ENCODE data around the gene RNASE9.
"Not testable (repeated sequence)": the region's sequence is repeated elsewhere in the genome, so short reads cannot be mapped to it uniquely, and the experiment has no call there.

RNASE9 gene

GRCh38 chr14:20530771-20531571 is 29.9 kb downstream of the RNASE9 start:
- H3K36me3 ChIP-seq (ENCODE audit: insufficient read depth, low read length), result no peaks in the 10 kb centered on the region
- H3K4me1 ChIP-seq (ENCODE audit: insufficient read depth, low read length), result no peaks in the 10 kb centered on the region
- no peaks in the 10 kb centered on the region for H3K9me3 ChIP-seq (ENCODE audit: low read length)
- H3K27me3 ChIP-seq (ENCODE audit: insufficient read depth, low read length), result peaks cover 5% of the 10 kb centered on the region
- no peak overlapping the region for H3K4me3 ChIP-seq (ENCODE audit: low read length)
- H2AFZ ChIP-seq (ENCODE audit: low read depth, low read length), result no peak overlapping the region

DNA sequence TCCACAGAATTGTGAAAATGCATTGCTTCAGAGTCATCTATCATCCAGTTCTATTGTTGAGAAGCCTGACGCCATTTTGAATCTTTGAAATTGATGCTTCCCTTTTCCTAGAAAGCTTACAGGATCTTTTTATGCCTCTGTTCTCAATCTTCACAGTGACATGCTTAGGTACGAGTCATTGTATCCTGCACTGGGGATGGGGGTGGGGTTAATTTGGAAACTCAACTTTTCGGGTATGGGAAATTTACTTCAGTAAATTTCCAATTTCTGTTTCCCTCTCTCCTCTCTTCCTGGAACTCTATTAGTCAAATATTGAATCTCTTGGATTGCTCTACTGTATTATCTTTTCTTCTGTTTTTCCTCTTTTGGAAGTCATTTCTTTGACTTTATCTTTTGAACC is 31.0 kb downstream of the RNASE9 start:
- Histone ChIP-seq H3K4me1 (ENCODE audit: insufficient read depth, low read length) (no peaks in the 10 kb centered on the region), H2AFZ (ENCODE audit: low read depth, low read length) (no peak overlapping the region), H3K36me3 (ENCODE audit: insufficient read depth, low read length) (no peaks in the 10 kb centered on the region), H3K4me3 (ENCODE audit: low read length) (no peak overlapping the region), H3K9me3 (ENCODE audit: low read length) (no peaks in the 10 kb centered on the region), H3K27me3 (ENCODE audit: insufficient read depth, low read length) (peaks cover 5% of the 10 kb centered on the region)

DNA sequence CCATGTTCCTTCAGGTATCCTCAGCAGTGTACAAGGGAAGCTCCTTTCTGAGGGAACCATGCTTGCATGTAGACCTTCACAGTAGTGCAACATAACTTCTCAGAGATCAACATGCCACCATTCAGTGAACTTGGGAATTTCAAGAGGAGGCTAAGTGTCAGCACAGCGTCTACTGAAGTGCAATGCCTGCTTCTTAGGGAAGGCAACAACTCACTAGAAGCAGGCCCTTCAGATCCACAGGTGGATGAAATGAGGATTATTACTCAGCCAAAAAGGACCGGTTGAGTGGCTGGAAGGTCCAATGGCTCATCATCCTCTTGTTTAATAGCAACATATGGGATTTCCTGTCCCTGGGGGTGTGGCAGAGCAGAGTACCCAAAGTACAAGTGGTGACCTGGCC is 36.8 kb downstream of the RNASE9 start:
- Histone ChIP-seq H3K27me3 (ENCODE audit: insufficient read depth, low read length) (peaks cover 2% of the 10 kb centered on the region), H3K9me3 (ENCODE audit: low read length) (no peaks in the 10 kb centered on the region), H3K36me3 (ENCODE audit: insufficient read depth, low read length) (no peaks in the 10 kb centered on the region), H2AFZ (ENCODE audit: low read depth, low read length) (no peak overlapping the region), H3K4me1 (ENCODE audit: insufficient read depth, low read length) (no peaks in the 10 kb centered on the region), H3K4me3 (ENCODE audit: low read length) (no peak overlapping the region)

- no peaks in the 10 kb centered on the region for H3K36me3 ChIP-seq (ENCODE audit: insufficient read depth, low read length)
- H2AFZ ChIP-seq (ENCODE audit: low read depth, low read length), result no peak overlapping the region
- no peak overlapping the region for H3K4me3 ChIP-seq (ENCODE audit: low read length)
- no peaks in the 10 kb centered on the region for H3K9me3 ChIP-seq (ENCODE audit: low read length)
- no peaks in the 10 kb centered on the region for H3K27me3 ChIP-seq (ENCODE audit: insufficient read depth, low read length)
- no peaks in the 10 kb centered on the region for H3K4me1 ChIP-seq (ENCODE audit: insufficient read depth, low read length)
Measured at GRCh38 chr14:20522332-20522731, 38.5 kb downstream of the RNASE9 start.

- Histone ChIP-seq H2AFZ (ENCODE audit: low read depth, low read length) (no peak overlapping the region), H3K4me1 (ENCODE audit: insufficient read depth, low read length) (no peaks in the 10 kb centered on the region), H3K9me3 (ENCODE audit: low read length) (no peaks in the 10 kb centered on the region), H3K36me3 (ENCODE audit: insufficient read depth, low read length) (no peaks in the 10 kb centered on the region), H3K27me3 (ENCODE audit: insufficient read depth, low read length) (no peaks in the 10 kb centered on the region), H3K4me3 (ENCODE audit: low read length) (no peak overlapping the region)
Measured at GRCh38 chr14:20516921-20517320, 43.9 kb downstream of the RNASE9 start.

DNA sequence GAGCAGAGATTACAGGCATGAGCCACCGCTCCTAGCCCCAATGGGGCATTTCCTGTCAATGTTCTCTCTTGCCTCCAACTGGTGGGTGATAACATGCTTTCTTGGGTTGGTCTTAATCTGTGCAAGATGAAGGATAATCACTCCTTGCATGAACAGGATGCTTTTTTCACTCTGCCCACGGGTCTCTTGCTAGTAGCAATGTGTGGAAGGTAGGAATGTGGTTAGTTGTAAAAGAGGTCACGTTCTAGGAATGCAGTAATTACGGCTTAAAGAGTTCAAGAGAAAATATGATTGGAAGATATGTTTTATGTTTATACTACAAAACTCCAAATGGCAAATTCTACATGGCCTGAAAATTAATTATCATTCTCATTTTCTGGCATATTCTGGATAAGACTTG is 45.0 kb downstream of the RNASE9 start:
- Histone ChIP-seq H3K27me3 (ENCODE audit: insufficient read depth, low read length) (peaks cover 4% of the 10 kb centered on the region), H3K36me3 (ENCODE audit: insufficient read depth, low read length) (no peaks in the 10 kb centered on the region), H3K4me1 (ENCODE audit: insufficient read depth, low read length) (no peaks in the 10 kb centered on the region), H2AFZ (ENCODE audit: low read depth, low read length) (no peak overlapping the region), H3K4me3 (ENCODE audit: low read length) (no peak overlapping the region), H3K9me3 (ENCODE audit: low read length) (no peaks in the 10 kb centered on the region)

- no peak overlapping the region for H3K4me3 ChIP-seq (ENCODE audit: low read length)
- H3K4me1 ChIP-seq (ENCODE audit: insufficient read depth, low read length), result no peaks in the 10 kb centered on the region
- no peaks in the 10 kb centered on the region for H3K9me3 ChIP-seq (ENCODE audit: low read length)
- no peak overlapping the region for H2AFZ ChIP-seq (ENCODE audit: low read depth, low read length)
- H3K27me3 ChIP-seq (ENCODE audit: insufficient read depth, low read length), result peaks cover 4% of the 10 kb centered on the region
- no peaks in the 10 kb centered on the region for H3K36me3 ChIP-seq (ENCODE audit: insufficient read depth, low read length)
Measured at GRCh38 chr14:20512177-20512905, 48.5 kb downstream of the RNASE9 start.

GRCh38 chr14:20508367-20508766 is 52.5 kb downstream of the RNASE9 start:
- Histone ChIP-seq H3K36me3 (ENCODE audit: insufficient read depth, low read length) (no peaks in the 10 kb centered on the region), H3K4me3 (ENCODE audit: low read length) (no peak overlapping the region)

DNA sequence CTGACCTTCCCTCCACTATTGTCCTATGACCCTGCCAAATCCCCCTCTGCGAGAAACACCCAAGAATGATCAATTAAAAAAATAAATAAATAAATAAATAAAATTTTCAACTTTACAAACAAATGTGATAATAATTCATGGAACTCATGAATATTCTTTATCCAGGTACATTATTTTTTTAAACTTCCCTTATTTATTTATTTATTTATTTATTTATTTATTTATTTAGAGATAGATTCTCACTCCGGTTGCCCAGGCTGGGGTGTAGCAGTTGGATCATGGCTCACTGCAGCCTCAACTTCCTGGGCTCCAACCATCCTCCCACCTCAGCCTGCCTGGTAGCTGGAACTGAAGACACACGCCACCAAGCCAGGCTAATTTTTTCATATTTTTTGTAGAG is 53.3 kb downstream of the RNASE9 start:
- not testable (repeated sequence) for H3K4me1 ChIP-seq (ENCODE audit: insufficient read depth, low read length); H3K36me3 ChIP-seq (ENCODE audit: insufficient read depth, low read length); H3K27me3 ChIP-seq (ENCODE audit: insufficient read depth, low read length); H3K4me3 ChIP-seq (ENCODE audit: low read length); H3K9me3 ChIP-seq (ENCODE audit: low read length); H2AFZ ChIP-seq (ENCODE audit: low read depth, low read length)

More at GRCh38 chr14:20508367-20508766, 52.5 kb downstream of the RNASE9 start:
- Histone ChIP-seq H3K4me1 (ENCODE audit: insufficient read depth, low read length) (no peaks in the 10 kb centered on the region), H2AFZ (ENCODE audit: low read depth, low read length) (no peak overlapping the region), H3K9me3 (ENCODE audit: low read length) (no peaks in the 10 kb centered on the region), H3K27me3 (ENCODE audit: insufficient read depth, low read length) (peaks cover 4% of the 10 kb centered on the region)

- H3K4me1 ChIP-seq (ENCODE audit: insufficient read depth, low read length); H2AFZ ChIP-seq (ENCODE audit: low read depth, low read length); H3K36me3 ChIP-seq (ENCODE audit: insufficient read depth, low read length); H3K9me3 ChIP-seq (ENCODE audit: low read length); H3K27me3 ChIP-seq (ENCODE audit: insufficient read depth, low read length); H3K4me3 ChIP-seq (ENCODE audit: low read length): not testable (repeated sequence)
Measured at GRCh38 chr14:20506752-20507151, 54.1 kb downstream of the RNASE9 start.

DNA sequence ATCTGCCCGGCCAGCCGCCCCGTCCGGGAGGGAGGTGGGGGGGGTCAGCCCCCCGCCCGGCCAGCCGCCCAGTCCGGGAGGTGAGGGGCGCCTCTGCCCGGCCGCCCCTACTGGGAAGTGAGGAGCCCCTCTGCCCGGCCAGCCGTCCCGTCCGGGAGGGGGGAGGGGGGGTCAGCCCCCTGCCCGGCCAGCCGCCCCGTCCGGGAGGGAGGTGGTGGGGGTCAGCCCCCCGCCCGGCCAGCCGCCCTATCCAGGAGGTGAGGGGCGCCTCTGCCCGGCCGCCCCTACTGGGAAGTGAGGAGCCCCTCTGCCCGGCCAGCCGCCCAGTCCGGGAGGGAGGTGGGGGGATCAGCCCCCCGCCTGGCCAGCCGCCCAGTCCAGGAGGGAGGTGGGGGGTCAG is 54.6 kb downstream of the RNASE9 start:
- H3K4me3 ChIP-seq (ENCODE audit: low read length); H3K36me3 ChIP-seq (ENCODE audit: insufficient read depth, low read length); H3K27me3 ChIP-seq (ENCODE audit: insufficient read depth, low read length); H3K4me1 ChIP-seq (ENCODE audit: insufficient read depth, low read length); H3K9me3 ChIP-seq (ENCODE audit: low read length); H2AFZ ChIP-seq (ENCODE audit: low read depth, low read length): not testable (repeated sequence)
